Neural progenitor cell (in vitro differentiated cells): ENCODE data around the gene CHD1. TPM values are rescaled to one million over a fixed set of nuclear protein-coding genes. Genes with fewer than 3 reads are reported as not detected.
A peak's percentile ranks its signal among the peaks of the same experiment; 100 is the strongest.

ENCODE experiments used
- DNase-seq: peaks from one replicate; pipeline ENCODE4 v3.0.0-alpha.2; 2016; ENCODE audit warnings: low spot score
- H2AFZ ChIP-seq: fragments of 200-600 bp; sonication (generic); replicated peaks from 2 replicates; pipeline ENCODE4 v1.6.1; 2016; ENCODE audit warnings: antibody characterized with exemption
- H3F3A ChIP-seq: fragments of 200-600 bp; sonication (generic); 2 replicates; pipeline ENCODE4 v1.6.1; 2016; ENCODE audit warnings: antibody characterized with exemption, low read depth
- H3K27ac ChIP-seq: fragments of 200-600 bp; sonication (generic); 2 replicates; pipeline ENCODE4 v1.5.1; 2016; ENCODE audit warnings: mild to moderate bottlenecking
- H3K27me3 ChIP-seq: fragments of 200-600 bp; sonication (generic); 2 replicates; pipeline ENCODE4 v1.6.1; 2016; ENCODE audit warnings: mild to moderate bottlenecking, moderate library complexity
- H3K36me3 ChIP-seq: fragments of 200-600 bp; sonication (generic); 2 replicates; pipeline ENCODE4 v1.5.1; 2016
- H3K4me1 ChIP-seq: fragments of 200-600 bp; sonication (generic); 2 replicates; pipeline ENCODE4 v1.6.1; 2016; ENCODE audit warnings: mixed run types
- H3K4me2 ChIP-seq: fragments of 200-600 bp; sonication (generic); 2 replicates; pipeline ENCODE4 v1.6.1; 2016
- H3K4me3 ChIP-seq: fragments of 200-600 bp; sonication (generic); 2 replicates; pipeline ENCODE4 v1.5.1; 2016
- H3K79me2 ChIP-seq: fragments of 200-600 bp; sonication (generic); 2 replicates; pipeline ENCODE4 v1.6.1; 2016; ENCODE audit warnings: low read depth
- H3K9ac ChIP-seq: fragments of 200-600 bp; sonication (generic); 2 replicates; pipeline ENCODE4 v1.6.1; 2016
- H3K9me3 ChIP-seq: fragments of 200-600 bp; sonication (generic); 2 replicates; pipeline ENCODE4 v1.5.1; 2016; ENCODE audit warnings: low read depth
- H4K20me1 ChIP-seq: fragments of 200-600 bp; sonication (generic); 2 replicates; pipeline ENCODE4 v1.6.1; 2016; ENCODE audit warnings: low read depth
- H3K27ac Mint-ChIP-seq: 3 replicates; pipeline ENCODE4 v1.8.0; 2021; ENCODE audit warnings: mixed read lengths
- H3K27me3 Mint-ChIP-seq: 2 replicates; pipeline ENCODE4 v1.8.0; 2022; ENCODE audit warnings: low read depth, mild to moderate bottlenecking, inconsistent platforms, moderate library complexity, mixed read lengths; ENCODE audit not compliant: insufficient read depth
- H3K36me3 Mint-ChIP-seq: 3 replicates; pipeline ENCODE4 v1.8.0; 2021; ENCODE audit warnings: mixed read lengths
- H3K4me1 Mint-ChIP-seq: 3 replicates; pipeline ENCODE4 v1.8.0; 2021; ENCODE audit warnings: mixed read lengths
- H3K4me3 Mint-ChIP-seq: 3 replicates; pipeline ENCODE4 v1.8.0; 2021; ENCODE audit warnings: mild to moderate bottlenecking, moderate library complexity, mixed read lengths
- H3K9me3 Mint-ChIP-seq: 3 replicates; pipeline ENCODE4 v1.8.0; 2020; ENCODE audit warnings: mixed read lengths
- EZH2 ChIP-seq: fragments of 200-600 bp; sonication (generic); IDR thresholded peaks from 2 replicates; pipeline ENCODE4 v1.6.1; 2017; ENCODE audit warnings: antibody characterized with exemption, mild to moderate bottlenecking, moderate library complexity
- EZH2phosphoT487 ChIP-seq: fragments of 200-600 bp; sonication (generic); IDR thresholded peaks from 2 replicates; pipeline ENCODE4 v1.6.1; 2017; ENCODE audit warnings: antibody characterized with exemption
- total RNA-seq: library from RNA; depleted of rRNA; stranded (reverse); fragments of >200 nt; gene quantifications from 2 replicates; pipeline ENCODE4 v1.2.3, GENCODE V29; 2015; ENCODE audit warnings: low replicate concordance
- TF ChIP-seq, protein P1 (sequence below): fragments of 200-600 bp; sonication (generic); IDR thresholded peaks from 2 replicates; pipeline ENCODE4 v1.5.1; 2017; ENCODE audit warnings: antibody characterized with exemption, mild to moderate bottlenecking

The CHD1 gene
- total RNA-seq, 1 donor from 2014 or later: 198 TPM

DNA sequence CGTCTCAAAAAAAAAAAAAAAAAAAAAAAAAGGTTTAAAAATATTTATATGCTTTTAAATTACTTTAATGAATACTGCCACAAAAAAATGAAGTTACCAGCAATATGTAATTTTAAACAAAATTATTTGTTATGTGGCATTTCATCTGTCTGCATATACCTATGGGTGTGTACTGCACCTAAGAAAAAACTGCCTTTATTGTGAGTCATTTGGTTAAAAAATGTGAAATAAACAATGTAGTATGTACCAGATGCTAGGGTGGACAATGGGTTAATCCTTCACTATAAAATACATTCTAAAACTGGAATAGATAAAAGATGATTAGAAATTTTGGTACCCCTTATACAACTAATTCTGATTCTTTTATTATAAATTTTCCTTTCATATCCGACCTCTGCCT lies 12.3 kb downstream of the CHD1 start:
- Histone ChIP-seq H3K9me3 (no peaks in the 10 kb centered on the region), H3K4me3 (no peak overlapping the region), H2AFZ (no peak overlapping the region), H3K79me2 (peaks cover 100% of the 10 kb centered on the region), H3K27ac (no peak overlapping the region), H3K9ac (no peak overlapping the region), H3K36me3 (peaks cover 26% of the 10 kb centered on the region), H3F3A (no peaks in the 10 kb centered on the region), H3K4me1 (peaks cover 10% of the 10 kb centered on the region), H4K20me1 (peaks cover 90% of the 10 kb centered on the region), H3K4me2 (no peak overlapping the region), H3K27me3 (no peaks in the 10 kb centered on the region)
- DNase-seq: no peak
- peaks cover 12% of the 10 kb centered on the region for H3K4me1 Mint-ChIP-seq
- TF ChIP-seq, protein P1, sequence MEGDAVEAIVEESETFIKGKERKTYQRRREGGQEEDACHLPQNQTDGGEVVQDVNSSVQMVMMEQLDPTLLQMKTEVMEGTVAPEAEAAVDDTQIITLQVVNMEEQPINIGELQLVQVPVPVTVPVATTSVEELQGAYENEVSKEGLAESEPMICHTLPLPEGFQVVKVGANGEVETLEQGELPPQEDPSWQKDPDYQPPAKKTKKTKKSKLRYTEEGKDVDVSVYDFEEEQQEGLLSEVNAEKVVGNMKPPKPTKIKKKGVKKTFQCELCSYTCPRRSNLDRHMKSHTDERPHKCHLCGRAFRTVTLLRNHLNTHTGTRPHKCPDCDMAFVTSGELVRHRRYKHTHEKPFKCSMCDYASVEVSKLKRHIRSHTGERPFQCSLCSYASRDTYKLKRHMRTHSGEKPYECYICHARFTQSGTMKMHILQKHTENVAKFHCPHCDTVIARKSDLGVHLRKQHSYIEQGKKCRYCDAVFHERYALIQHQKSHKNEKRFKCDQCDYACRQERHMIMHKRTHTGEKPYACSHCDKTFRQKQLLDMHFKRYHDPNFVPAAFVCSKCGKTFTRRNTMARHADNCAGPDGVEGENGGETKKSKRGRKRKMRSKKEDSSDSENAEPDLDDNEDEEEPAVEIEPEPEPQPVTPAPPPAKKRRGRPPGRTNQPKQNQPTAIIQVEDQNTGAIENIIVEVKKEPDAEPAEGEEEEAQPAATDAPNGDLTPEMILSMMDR: no peak
- TF ChIP-seq EZH2: no peak
- TF ChIP-seq EZH2phosphoT487: no peak
- H3K4me3 Mint-ChIP-seq: no peak overlapping the region
- H3K9me3 Mint-ChIP-seq: no peaks in the 10 kb centered on the region
- no peak overlapping the region for H3K27ac Mint-ChIP-seq
- H3K36me3 Mint-ChIP-seq: peaks cover 46% of the 10 kb centered on the region
- H3K27me3 Mint-ChIP-seq: no peaks in the 10 kb centered on the region

DNA sequence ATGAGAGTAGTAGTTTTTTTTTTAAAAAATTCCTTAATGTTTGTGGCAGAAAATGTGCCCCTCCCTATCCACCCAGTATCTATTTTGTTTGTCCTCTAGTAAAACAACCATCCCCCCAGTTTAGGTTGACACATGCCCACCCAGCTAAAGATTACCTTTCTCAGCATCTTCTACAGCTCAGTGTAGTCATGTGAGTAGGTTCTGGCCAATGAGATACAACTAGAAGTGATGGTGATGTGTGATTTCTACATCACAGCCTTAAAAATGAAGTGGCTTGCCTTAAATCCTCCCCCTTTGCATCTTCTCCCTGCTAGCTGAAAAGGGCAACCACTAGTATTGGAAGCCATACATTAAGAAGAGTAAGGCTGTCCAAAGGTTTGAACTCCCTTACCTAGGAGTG lies 14.9 kb downstream of the CHD1 start:
- Histone ChIP-seq H3K27me3 (no peaks in the 10 kb centered on the region), H2AFZ (no peak overlapping the region), H4K20me1 (peaks cover 89% of the 10 kb centered on the region), H3K4me1 (peaks cover 14% of the 10 kb centered on the region), H3K36me3 (peaks cover 13% of the 10 kb centered on the region), H3K9me3 (no peaks in the 10 kb centered on the region), H3K27ac (peak overlapping the region; percentile 3), H3K4me3 (no peak overlapping the region), H3K79me2 (peaks cover 100% of the 10 kb centered on the region), H3F3A (no peaks in the 10 kb centered on the region), H3K9ac (no peak overlapping the region), H3K4me2 (no peak overlapping the region)
- Mint-ChIP-seq H3K4me3 (no peak overlapping the region), H3K4me1 (peaks cover 13% of the 10 kb centered on the region), H3K36me3 (peaks cover 27% of the 10 kb centered on the region), H3K27ac (no peak overlapping the region), H3K27me3 (no peaks in the 10 kb centered on the region), H3K9me3 (no peaks in the 10 kb centered on the region)
- no peak for DNase-seq
- TF ChIP-seq, protein P1: no peak
- TF ChIP-seq EZH2 (no peak), EZH2phosphoT487 (no peak)

DNA sequence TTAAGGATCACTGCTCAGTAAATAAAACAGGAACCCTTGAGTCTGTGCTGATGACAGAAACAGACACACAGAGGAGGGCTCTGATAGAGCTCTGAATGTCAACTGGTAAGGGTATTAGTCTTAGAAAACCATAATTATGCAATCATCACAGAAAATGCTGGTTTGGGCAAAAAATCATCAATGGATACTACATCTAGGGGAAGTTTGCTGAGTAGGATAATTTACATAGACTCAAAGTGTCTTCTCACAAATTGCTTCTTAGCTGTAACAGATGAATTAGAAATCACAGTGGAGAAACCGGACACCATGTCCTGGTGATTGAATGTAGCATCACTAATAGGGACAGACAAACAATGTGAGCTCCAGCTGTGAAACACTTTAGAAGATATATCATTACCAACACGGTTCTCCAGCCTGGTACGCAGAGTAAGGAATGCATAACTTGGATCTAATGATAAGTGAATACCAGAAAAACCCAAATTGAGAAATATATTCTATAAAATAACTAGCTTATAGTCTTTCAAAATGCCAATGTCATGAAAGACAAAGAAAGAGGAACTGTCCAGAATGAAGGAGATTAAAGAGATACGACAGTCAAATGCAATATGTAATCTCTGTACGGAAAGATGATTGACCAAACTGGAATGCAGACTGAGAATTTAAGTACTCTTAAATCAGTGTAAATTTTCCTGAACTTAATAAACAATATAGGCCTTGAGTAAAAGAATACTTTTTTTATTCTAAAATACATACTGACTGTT lies 17.3 kb downstream of the CHD1 start:
- Histone ChIP-seq H3K9ac (no peak overlapping the region), H3K4me1 (peaks cover 14% of the 10 kb centered on the region), H3K79me2 (peaks cover 100% of the 10 kb centered on the region), H2AFZ (no peak overlapping the region), H3K4me2 (no peak overlapping the region), H3K27ac (peak overlapping the region; percentile 51), H3K27me3 (no peaks in the 10 kb centered on the region), H3K36me3 (peaks cover 6% of the 10 kb centered on the region), H3F3A (peaks cover 17% of the 10 kb centered on the region), H4K20me1 (peaks cover 94% of the 10 kb centered on the region), H3K4me3 (no peak overlapping the region), H3K9me3 (no peaks in the 10 kb centered on the region)
- Mint-ChIP-seq H3K4me3 (no peak overlapping the region), H3K4me1 (peaks cover 11% of the 10 kb centered on the region), H3K27me3 (no peaks in the 10 kb centered on the region), H3K9me3 (no peaks in the 10 kb centered on the region), H3K27ac (no peak overlapping the region), H3K36me3 (peaks cover 17% of the 10 kb centered on the region)
- peak; percentile 67 for DNase-seq
- TF ChIP-seq, protein P1: no peak
- TF ChIP-seq EZH2 (no peak), EZH2phosphoT487 (no peak)
